Transverse colon (tissue), 4 donors: ENCODE measurements around the gene CRISPLD2. TPM values are rescaled to one million over a fixed set of nuclear protein-coding genes. Genes with fewer than 3 reads are reported as not detected.
A peak's percentile ranks its signal among the peaks of the same experiment; 100 is the strongest.

Experiments
- DNase-seq: peaks from one replicate; pipeline ENCODE4 v3.0.0-alpha.2; 2019
- H3K27ac ChIP-seq, 4 donors: fragments of 200-600 bp; sonication (generic); 2 replicates each; pipeline ENCODE4 v1.5.1; 2016 to 2018; ENCODE audit warnings: inconsistent platforms in 4 of 4
- H3K27me3 ChIP-seq: fragments of 200-600 bp; sonication (generic); 2 replicates; pipeline ENCODE4 v1.5.1; 2017; ENCODE audit warnings: inconsistent platforms
- H3K36me3 ChIP-seq, 4 donors: fragments of 200-600 bp; sonication (generic); 2 replicates each; pipeline ENCODE4 v1.5.1; 2017 to 2019; ENCODE audit warnings: inconsistent platforms in 4 of 4
- H3K4me1 ChIP-seq, 4 donors: fragments of 200-600 bp; sonication (generic); 2 replicates each; pipeline ENCODE4 v1.5.1; 2017 to 2020; ENCODE audit warnings: inconsistent platforms in 4 of 4
- H3K4me3 ChIP-seq, 4 donors: fragments of 200-600 bp; sonication (generic); 1 replicate in 1 of 4; 2 replicates in 3 of 4; pipeline versions ENCODE4 v1.5.1 to v1.6.1; 2017 to 2019; ENCODE audit warnings: inconsistent platforms in 4 of 4
- H3K9me3 ChIP-seq, 2 donors: fragments of 200-600 bp; sonication (generic); 2 replicates each; pipeline ENCODE4 v1.5.1; 2017 to 2019; ENCODE audit warnings: inconsistent platforms in 2 of 2
- CTCF ChIP-seq, 5 experiments: fragments of 200-600 bp in 3 of 5; fragments of 450-650 bp in 2 of 5; sonication (generic) in 3 of 5; IDR thresholded peaks; 1 replicate in 2 of 5; 2 replicates in 3 of 5; pipeline ENCODE4 v1.5.1; 2016 to 2017; ENCODE audit warnings: antibody characterized with exemption in 5 of 5, inconsistent platforms in 3 of 5, mild to moderate bottlenecking in 2 of 5, moderate library complexity in 1 of 5
- EP300 ChIP-seq: sonication (generic); formaldehyde crosslinking; IDR thresholded peaks from one replicate; pipeline ENCODE4 v1.6.1; 2017; ENCODE audit warnings: antibody characterized with exemption, low read depth
- POLR2A ChIP-seq: fragments of 450-650 bp; IDR thresholded peaks from one replicate; pipeline ENCODE4 v1.6.1; 2016; ENCODE audit warnings: antibody characterized with exemption, mild to moderate bottlenecking, moderate library complexity
- POLR2AphosphoS5 ChIP-seq, 3 donors: sonication (generic); formaldehyde crosslinking; IDR thresholded peaks; one replicate each; pipeline ENCODE4 v1.6.1; 2016; ENCODE audit warnings: antibody characterized with exemption in 3 of 3
- WGBS, 2 donors: methylation state at CpG; one replicate each; pipeline ENCODE4 v1.1.5; 2018; ENCODE audit warnings: low coverage in 1 of 2; 5-methylcytosine and 5-hydroxymethylcytosine counted together
- in situ Hi-C, 4 donors: fragments of 200-750 bp; cut with MboI; loops; one replicate each; pipeline versions ENCODE4 v1.15.0 to v1.15.1; 2017; ENCODE audit warnings: low sequenced_read_pairs in 3 of 4, low pct_ligation_motif_present in 1 of 4, low pct_unique_long_range_greater_than_20kb in 1 of 4
- intact Hi-C: fragments of 100-400 bp; cut with DNase I; formaldehyde crosslinking; loops from one replicate; pipeline ENCODE4 v1.15.1; 2023; ENCODE audit warnings: low total_unique reads
- total RNA-seq, 4 donors: library from RNA; depleted of rRNA; stranded (reverse); fragments of >200 nt; gene quantifications; one replicate each; pipeline ENCODE4 v1.1.0, GENCODE V29; 2016

The CRISPLD2 gene
- total RNA-seq, 4 donors from 2014 or later: 53.4 to 326 (median 71.0) TPM

DNA sequence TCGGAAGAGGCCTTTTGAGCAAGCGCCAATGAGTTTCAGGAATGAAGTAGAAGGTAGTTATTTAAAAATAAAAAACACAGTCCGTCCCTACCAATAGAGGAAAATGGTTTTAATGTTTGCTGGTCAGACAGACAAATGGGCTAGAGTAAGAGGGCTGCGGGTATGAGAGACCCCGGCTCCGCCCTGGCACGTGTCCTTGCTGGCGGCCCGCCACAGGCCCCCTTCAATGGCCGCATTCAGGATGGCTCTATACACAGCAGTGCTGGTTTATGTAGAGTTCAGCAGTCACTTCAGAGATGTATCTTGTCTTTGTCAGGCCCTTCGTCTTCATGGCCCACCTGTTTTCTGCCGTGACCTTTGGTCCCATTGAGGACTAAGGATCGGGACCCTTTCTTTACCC, 87.3 kb downstream of the CRISPLD2 start:
- 80 to 91% methylated on average over 2 to 13 of the region's 13 CpGs for WGBS, 2 donors
- intact Hi-C loops: no loop called here
- Histone ChIP-seq H3K4me3 (no peak overlapping the region), H3K4me1 (peaks cover 0 to 22% (median 17%) of the 10 kb centered on the region in 4 donors), H3K9me3 (no peaks in the 10 kb centered on the region), H3K27me3 (no peaks in the 10 kb centered on the region), H3K36me3 (no peaks in the 10 kb centered on the region), H3K27ac (peak overlapping the region in 2 of 4 donors; percentile 21 to 34)
- in situ Hi-C loops: no loop called here
- no peak for DNase-seq
- TF ChIP-seq CTCF (IDR thresholded peaks at IDR 0.05) (no peak), POLR2AphosphoS5 (IDR thresholded peaks at IDR 0.05) (no peak), EP300 (no peak)

GRCh38 chr16:84907575-84907974, 87.8 kb downstream of the CRISPLD2 start:
- Histone ChIP-seq H3K27ac (peak overlapping the region in 2 of 4 donors; percentile 21 to 34), H3K27me3 (no peaks in the 10 kb centered on the region), H3K4me3 (no peak overlapping the region), H3K9me3 (no peaks in the 10 kb centered on the region), H3K36me3 (no peaks in the 10 kb centered on the region), H3K4me1 (peaks cover 0 to 27% (median 22%) of the 10 kb centered on the region in 4 donors)
- peak; percentile 38 for DNase-seq
- intact Hi-C loops (no loop called here), in situ Hi-C loops (no loop called here)
- 64% methylated on average over 12 of the region's 12 CpGs; no CpG with 5 or more reads in 1 of the 2 donors for WGBS, 2 donors
- TF ChIP-seq POLR2A: no peak
- TF ChIP-seq EP300: no peak
- TF ChIP-seq POLR2AphosphoS5 (IDR thresholded peaks at IDR 0.05): no peak
- TF ChIP-seq CTCF (IDR thresholded peaks at IDR 0.05): no peak

DNA sequence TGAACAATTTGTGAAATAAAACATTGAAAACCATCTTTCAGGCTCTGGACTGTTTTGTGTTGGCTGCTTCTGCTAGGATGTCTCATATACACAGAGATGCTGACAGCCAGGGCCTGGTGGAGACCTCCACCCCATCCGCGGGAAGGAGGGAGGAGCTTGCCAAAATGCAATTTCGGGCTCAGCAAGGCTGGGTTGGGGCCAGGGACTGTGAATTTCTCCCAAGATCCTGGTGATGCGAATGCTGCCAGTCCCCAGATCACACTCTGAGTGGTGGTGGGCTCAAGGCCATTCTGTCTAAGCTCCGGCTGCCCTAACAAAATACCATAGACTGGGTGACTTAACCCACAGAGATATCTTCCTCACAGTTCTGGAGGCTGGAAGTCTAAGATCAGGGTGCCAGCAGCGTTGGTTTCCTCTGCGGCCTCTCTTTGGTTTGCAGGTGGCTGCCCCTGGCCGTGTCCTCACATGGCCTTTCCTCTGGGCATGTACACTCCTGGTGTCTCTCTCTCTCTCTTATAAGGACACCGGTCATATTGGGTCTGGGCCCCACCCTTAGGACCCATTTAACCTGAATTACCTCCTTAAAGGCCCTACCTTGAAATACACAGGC, 89.8 kb downstream of the CRISPLD2 start:
- no peak for TF ChIP-seq POLR2AphosphoS5 (IDR thresholded peaks at IDR 0.05)
- no peak for TF ChIP-seq CTCF (IDR thresholded peaks at IDR 0.05)
- TF ChIP-seq EP300: no peak
- TF ChIP-seq POLR2A: no peak
- H3K27ac ChIP-seq: peak overlapping the region in 2 of 4 donors; percentile 48 to 56
- no peak overlapping the region for H3K4me3 ChIP-seq
- no peak for DNase-seq
- H3K9me3 ChIP-seq: no peaks in the 10 kb centered on the region
- 75% methylated on average over 9 of the region's 9 CpGs; no CpG with 5 or more reads in 1 of the 2 donors for WGBS, 2 donors
- H3K36me3 ChIP-seq: no peaks in the 10 kb centered on the region
- H3K27me3 ChIP-seq: no peaks in the 10 kb centered on the region
- intact Hi-C loops (no loop called here), in situ Hi-C loops (no loop called here)
- peaks cover 5 to 45% (median 41%) of the 10 kb centered on the region in 4 donors for H3K4me1 ChIP-seq

GRCh38 chr16:84911486-84912216, 91.9 kb downstream of the CRISPLD2 start:
- WGBS, 2 donors: 86 to 88% methylated on average over 5 to 16 of the region's 16 CpGs
- Histone ChIP-seq H3K4me3 (no peak overlapping the region), H3K9me3 (no peaks in the 10 kb centered on the region), H3K27me3 (peaks cover 8% of the 10 kb centered on the region), H3K4me1 (peaks cover 5 to 45% (median 42%) of the 10 kb centered on the region in 4 donors), H3K36me3 (no peaks in the 10 kb centered on the region), H3K27ac (peak overlapping the region; percentile 13 to 41 (median 19))
- TF ChIP-seq CTCF (IDR thresholded peaks at IDR 0.05) (no peak), EP300 (no peak), POLR2A (no peak), POLR2AphosphoS5 (IDR thresholded peaks at IDR 0.05) (no peak)
- DNase-seq: no peak
- in situ Hi-C loops: no loop called here
- intact Hi-C loops: no loop called here
